Measurements from ENCODE around the gene HERPUD1.
"Not testable (repeated sequence)": the region's sequence is repeated elsewhere in the genome, so short reads cannot be mapped to it uniquely, and the experiment has no call there.

HERPUD1 gene

DNA sequence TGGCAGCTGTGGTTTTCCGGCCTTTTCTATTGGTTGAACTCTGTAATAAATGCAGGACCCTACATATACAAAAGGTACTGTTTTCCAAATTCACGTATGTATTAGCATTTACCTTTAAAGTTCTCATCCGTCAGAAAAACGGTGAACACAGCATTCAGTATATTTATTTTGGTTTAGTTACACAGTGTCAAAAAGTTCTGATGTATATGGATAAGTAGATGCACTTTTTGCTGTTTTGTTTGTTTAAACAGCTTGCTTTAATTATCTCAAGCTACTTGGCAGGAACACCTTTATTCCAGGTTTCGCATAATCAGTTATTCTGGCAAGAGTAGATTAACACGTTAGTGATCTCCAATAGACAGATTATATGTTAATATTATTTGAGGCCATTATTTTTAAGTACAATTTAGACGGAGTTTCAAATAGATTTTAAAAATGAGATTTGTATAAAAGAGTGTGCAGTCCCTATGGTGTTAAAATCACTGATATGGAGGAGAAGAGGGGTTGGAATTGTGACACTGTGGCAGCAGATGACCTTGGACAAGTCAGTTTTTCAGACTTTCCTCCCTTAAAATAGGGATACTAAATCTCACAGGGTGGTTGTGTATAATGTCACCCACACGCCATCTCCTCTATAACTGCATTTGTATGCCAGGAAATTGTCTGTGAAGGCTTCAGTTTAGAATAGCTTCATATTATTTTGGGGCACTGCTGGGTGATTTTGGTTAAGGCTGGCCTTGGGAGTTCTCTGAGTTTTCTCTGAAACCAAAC is 2.1 kb downstream of the HERPUD1 start:
- no peak for DNase-seq

DNA sequence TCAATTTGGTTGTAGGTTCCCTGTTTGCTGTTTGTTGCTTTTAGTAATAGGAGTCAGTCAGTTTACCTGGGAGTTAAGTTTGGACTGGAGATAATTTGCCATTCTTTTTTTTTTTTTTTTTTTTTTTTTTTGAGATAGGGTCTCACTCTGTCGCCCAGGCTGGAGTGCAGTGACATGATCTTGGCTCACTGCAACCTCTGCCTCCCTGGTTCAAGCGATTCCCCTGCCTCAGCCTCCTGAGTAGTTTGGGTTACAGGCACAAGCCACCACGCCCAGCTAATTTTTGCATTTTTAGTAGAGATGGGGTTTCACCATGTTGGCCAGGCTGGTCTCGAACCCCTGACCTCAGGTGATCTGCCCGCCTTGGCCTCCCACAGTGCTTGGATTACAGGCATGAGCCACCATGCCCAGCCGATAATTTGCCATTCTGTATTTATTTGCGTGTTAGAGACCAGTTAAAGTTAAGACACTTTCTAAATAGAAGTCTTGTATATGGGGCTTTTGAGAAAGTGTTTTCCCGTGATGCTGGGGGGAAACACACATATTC is 2.7 kb downstream of the HERPUD1 start:
- DNase-seq: not testable (repeated sequence)

DNA sequence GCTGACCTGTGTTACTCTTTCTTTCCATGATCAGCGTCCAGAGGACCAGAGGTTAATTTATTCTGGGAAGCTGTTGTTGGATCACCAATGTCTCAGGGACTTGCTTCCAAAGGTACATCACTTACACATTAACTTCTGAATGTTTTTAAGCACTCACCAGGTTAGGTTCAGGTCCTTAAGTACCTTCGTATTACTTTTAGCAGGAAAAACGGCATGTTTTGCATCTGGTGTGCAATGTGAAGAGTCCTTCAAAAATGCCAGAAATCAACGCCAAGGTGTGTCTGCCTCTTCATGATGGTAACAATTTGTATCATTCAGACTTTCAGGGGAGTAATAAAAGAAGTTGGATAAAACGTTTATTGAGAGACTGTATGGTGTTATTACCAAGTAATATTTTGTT is 3.3 kb downstream of the HERPUD1 start:
- DNase-seq: no peak

DNA sequence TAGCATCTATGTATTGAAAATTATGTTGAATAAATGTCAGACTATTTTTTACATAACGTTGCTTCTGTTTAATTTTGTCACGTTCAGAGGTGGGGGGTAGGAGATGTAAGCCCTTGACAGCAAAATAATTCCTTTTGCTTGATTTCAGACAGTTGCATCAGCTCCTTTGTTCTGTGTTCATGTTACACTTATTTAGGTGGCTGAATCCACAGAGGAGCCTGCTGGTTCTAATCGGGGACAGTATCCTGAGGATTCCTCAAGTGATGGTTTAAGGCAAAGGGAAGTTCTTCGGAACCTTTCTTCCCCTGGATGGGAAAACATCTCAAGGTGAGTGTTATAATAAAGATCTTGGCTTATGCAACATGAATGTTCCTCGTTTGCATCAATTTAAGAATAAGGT is 4.5 kb downstream of the HERPUD1 start:
- no peak for DNase-seq

DNA sequence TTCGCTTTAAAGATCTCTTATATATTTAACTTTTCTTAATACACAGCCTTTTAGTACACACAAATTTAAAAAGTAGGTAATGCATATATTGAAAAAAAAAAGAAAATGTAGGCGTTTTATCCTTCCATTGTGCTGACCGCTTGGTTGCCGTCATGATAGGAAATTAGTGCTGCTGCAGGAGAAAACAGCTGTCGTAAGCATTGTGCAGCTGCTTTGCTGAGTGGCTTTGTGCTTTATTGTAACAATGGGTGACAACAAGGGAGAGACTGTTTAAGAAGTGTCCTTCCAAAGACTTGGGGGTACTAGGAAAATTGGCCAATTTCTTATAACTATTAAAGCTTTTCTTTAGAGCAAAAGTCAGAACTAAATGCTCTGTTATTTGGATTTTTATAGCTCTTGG is 5.0 kb downstream of the HERPUD1 start:
- DNase-seq: no peak

DNA sequence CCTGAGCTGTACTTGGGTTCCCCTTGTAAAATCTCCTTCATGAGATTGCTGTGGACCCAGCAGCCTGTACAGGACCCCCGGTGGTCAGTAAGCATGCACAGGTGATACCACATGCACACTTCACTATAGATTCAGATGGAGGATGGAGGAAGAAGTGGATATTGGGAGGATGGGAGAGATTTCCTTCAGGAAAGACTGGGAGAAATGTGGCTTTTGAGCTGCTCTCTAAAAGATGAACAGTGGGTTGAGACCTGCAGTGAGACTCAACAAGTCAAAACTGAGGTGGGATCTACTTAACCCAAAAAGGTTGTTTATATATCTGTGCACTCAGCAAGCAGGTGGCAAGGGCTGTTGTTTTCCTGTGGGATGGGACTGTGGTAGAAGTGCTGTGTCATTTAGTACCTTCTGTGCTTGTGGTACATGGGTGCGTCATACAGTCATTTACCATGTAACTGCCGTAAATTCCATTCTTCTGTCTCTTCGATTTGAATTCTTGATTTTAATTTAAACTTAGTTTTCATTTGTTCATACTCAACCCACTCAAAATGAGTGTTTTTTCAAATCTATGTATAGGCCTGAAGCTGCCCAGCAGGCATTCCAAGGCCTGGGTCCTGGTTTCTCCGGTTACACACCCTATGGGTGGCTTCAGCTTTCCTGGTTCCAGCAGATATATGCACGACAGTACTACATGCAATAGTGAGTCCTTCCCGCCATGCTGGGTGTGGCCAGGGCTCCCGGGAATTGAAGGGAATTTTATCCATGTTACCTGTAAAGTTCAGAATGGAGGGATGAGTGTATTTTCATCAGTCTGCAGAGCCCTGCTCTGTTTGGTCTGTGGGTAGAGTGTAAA is 6.9 kb downstream of the HERPUD1 start:
- DNase-seq: no peak

DNA sequence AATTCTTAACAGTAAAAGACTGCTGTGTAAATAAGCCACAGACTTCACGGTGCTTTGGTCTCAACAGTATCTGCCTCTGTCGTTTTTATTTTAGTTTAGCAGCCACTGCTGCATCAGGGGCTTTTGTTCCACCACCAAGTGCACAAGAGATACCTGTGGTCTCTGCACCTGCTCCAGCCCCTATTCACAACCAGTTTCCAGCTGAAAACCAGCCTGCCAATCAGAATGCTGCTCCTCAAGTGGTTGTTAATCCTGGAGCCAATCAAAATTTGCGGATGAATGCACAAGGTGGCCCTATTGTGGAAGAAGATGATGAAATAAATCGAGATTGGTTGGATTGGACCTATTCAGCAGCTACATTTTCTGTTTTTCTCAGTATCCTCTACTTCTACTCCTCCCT is 7.9 kb downstream of the HERPUD1 start:
- DNase-seq: no peak

DNA sequence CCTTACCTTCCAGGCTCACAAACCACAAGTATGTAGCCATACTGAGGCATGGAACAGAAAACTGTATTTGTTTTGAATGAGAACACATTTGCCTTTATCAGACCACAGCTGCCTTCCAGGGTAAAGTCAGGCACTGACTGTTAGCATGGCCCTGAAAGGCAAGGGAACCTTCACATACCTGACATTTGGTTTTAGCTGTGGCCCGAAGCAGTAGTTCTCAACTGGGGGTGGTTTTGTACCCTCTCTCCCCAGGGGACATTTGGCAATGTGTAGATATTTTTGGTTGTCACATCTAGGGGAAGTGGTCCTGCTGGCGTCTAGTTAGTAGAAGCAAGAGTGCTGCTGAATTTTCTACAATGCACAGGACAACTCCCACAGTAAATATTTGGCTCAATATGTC is 9.2 kb downstream of the HERPUD1 start:
- no peak for DNase-seq

DNA sequence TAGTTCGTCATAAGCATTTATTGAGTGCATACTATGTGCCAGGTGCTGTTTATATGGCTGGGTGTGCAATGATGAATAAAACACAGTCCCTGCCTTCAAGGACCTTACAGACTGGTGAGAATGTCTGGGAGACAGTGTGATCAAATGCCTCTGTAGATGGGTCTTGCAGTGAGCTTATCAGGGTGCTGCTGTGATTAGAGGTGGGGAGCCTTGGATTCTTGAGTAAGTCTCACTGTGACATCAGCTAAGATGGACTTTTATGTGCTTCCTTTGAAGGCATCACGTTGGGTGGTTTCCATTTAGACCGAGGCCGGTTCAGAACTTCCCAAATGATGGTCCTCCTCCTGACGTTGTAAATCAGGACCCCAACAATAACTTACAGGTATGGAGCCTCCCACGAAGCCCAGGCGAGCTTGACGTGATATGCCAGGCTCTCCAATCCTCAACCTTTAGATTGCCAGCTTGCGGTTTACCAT is 10.0 kb downstream of the HERPUD1 start:
- no peak for DNase-seq

DNA sequence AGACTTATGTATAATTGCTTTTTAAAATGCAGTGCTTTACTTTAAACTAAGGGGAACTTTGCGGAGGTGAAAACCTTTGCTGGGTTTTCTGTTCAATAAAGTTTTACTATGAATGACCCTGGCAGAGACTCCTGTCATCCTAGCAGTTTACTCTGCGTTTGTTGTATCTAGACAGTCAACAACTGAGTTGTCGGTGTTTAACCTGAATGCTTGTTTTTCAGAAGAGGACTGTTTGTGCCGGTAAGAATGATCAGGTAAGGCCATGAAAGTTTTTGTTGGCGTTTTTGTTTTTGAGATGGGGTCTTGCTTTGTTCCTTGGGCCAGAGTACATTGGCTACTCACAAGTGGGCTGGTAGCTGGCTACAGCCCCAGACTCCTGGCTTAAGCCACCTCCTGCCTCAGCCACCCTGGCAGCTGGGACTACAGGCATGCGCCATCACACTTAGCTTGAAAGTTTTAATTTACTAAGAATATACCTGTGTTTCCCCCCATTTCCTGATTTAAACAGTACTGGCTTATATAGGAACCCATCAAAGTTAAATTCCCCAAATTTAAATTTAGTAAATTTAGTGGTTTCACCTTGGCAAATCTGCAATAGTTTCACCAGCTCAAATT is 11.9 kb downstream of the HERPUD1 start:
- DNase-seq: no peak

DNA sequence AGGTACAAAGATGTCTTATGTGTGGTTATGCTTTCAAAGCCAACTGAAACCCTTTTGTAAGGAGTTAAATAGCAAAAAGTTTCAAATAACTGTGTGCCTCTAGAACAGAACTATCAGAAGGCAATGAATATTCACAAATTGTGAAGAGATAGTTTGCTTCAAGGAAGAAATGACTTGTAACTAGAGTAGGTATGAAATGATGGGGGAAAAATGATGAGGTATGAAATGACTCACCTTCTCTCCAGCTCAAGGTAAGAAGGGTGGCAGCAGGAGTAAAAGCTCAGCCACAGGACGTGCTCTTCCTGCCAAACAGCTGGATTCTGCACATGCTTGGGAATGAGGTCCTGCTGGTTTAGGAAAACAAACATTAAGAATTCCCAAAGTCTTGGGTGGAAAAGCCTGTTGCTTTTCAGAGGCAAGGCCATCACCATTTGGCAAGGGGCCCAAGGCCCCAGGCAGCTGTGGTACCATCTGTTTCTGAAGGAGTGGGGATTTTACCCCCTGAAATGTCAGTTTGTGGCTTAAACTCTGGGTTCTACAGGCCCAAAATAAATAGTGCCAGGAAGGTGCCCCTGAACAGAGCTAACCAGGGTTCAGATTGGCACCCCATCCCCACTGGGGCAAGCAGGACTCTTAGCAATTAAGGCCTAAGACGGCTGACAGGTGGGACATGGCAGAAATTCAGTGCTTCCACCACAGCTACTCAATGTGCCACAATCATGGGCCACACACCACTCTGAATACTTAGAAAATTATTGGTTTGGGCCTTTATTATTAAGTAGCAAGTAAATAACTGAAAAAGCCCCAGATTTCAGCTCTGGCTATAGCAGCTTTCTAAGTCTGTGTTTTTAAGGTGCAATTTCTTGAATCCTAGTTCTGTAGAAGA is 13.3 kb downstream of the HERPUD1 start:
- DNase-seq: no peak

DNA sequence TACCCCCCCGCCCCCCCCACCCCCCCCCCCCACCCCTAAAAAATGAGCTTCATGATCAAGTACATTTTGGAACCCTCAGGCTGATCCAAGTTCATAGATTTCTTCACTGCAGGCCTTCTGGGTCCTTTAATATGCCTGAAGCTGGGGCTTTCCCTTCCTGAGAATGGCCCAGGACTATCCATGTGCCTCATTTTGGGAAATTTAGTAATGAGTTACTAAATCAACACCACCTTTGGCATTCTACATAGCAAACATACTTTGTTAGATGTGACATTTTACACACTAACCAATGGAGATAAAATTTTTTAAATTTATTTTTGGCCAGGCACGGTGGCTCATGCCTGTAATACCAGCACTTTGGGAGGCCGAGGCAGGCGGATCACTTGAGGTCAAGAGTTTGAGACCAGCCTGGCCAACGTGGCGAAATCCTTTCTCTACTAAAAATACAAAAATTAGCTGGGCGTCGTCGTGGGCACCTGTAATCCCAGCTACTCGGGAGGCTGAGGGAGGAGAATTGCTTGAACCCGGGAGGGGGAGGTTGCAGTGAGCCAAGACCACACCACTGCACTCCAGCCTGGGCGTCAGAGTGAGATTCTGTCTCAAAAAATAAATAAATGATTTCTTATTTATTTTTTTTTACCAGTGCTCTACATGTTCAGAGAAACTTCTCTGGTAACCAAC is 14.0 kb downstream of the HERPUD1 start:
- DNase-seq: no peak

DNA sequence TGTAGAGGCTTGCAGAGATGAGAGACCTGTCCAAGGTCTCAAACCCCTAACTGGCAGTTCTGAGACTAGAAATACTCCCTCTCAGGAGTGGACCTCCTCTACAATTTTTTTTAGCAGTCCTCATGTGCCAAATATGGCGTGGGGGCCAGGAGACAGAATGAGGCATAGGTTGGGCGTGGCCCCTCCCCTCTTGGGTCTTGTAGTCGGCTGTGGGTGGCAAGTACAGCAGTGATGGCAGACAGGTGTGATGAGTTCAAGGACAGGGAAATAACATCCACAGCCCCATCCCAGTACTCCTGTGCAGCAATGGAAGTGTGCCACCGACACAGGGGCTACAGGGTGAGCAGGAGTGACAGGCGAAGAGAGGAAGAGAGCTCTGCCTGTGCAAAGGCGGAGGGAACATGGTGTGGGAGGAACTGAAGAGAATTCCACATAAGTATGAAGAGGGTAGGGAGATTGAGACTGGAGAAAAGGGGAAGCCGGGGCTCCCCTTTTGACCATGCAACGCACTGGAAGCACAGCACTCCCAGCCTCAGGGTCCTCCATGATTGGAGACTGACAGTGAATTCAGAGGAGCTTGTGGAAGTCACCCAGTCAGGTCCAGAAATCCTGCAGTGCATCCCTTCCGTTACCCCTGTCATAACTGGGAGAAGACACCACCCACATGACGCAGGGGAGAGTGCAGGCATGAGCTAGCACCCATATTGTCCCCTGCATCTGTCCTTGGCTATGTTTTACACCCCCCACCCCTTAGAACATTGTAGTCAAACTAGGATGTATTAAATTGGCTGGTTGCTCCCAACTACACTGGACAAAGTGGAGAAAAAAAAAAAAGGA is 15.0 kb downstream of the HERPUD1 start:
- no peak for DNase-seq

DNA sequence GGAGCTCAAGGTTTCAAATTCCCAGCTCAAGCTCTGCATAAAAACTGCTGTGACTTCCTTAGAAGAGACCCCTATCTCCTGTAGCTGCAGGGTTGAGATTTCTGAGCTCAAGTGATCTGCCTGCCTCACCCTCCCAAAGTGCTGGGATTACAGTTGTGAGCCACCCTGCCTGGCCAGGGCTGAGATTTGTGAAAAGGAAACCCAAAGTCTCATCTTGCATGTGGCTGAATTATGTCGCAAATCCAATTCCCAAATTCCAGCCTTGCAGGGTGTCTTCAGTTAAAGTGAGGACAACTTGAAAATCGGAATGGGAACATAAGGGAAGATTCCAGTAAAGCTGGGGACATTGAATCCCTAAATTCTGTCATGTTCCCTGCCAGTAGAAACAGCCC is 15.7 kb downstream of the HERPUD1 start:
- DNase-seq: no peak

DNA sequence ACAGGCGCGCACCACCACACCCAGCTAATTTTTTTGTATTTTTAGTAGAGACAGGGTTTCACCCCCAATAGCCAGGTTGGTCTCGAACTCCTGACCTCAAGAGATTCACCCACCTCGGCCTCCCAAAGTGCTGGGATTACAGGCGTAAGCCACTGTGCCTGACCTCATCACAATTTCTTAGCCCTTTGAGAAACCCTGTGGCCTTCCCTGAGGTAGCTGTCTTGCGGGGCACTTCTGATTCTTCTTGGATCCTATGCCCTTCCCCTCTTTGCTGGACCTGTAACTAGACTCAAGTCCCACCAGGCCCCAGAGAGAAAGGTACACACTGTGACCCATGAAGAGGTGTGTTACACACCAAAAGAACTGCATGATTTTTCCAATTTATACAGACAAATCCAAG is 16.3 kb downstream of the HERPUD1 start:
- no peak for DNase-seq

DNA sequence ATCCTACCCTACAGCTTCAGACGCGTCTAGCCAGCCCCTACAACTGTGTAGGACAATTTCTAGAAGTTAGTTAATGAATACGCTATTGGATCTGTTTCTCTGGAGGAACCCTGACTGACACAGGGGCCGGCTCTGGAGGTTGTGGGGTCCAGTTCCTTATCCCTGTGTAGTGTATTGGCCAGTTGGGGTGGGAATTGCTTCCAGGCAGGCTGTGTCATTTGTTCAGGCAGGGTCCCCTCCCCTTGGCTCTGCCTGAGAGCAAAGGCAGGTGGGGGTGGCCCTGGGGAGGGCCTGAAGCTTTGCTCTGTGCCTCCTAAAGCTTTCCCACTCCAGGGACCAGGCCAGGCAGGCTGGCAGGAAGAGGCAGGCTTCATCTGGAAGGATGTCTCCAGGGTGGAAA is 18.1 kb downstream of the HERPUD1 start:
- DNase-seq: no peak

DNA sequence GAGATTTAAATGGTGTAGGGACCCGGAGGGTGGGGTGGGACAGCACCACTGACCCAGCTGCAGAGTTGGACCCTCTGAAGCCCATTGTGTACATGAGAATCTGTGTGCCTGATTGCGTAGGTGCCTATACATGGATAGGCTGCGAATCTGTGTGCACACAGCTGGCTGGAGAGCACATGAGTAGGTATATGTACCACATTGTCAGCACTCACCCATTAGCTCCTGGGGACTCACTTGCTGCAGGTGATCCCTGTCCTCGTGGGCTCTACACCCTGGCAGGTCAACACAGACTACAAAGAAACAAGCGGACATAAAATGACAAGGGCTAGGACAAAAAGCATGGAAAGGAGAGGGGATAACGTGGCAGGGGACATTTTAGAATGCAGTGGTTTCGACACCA is 18.5 kb downstream of the HERPUD1 start:
- DNase-seq: no peak

DNA sequence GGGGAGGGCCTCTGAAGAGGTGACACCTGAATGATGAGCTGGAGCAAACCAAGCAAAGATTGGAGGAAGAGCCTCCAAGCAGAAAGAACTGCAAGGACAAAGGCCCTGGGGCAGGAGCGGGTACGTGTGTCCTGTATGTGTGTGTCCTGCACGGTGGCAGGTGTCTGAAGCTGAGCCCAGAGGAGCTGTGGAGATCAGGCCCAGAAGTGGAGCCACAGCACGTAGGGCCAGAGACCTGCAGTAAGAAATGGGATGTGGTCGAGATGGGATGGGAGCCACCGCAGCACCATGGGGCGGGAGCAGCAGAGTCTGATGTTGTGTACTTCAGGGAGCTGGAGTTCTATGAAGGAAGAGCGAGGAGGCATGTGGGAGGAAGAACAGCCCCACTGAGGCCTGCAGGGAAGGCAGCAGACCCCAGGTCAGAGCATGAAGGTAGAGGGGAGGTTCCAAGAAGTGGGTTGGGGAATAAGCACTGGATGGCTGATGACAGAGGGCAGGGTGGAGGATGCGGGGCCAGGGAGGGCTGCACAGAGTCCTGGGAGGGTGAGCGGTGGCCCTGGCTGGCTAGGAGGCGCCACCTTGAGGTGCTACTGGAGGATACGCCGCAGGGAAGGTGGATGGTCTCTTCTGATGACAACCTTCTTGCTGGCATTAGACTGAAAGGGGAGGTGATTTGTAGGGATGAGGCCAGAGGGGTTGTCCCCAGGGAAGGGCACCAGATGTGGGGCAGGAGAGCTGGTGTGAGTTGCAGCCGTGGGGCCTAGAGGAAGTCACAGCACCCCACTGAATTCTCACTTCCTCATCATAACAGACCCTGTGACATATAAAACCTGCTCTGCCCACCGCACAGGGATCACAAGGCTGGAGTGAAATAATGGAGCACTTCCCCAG is 19.2 kb downstream of the HERPUD1 start:
- no peak for DNase-seq

DNA sequence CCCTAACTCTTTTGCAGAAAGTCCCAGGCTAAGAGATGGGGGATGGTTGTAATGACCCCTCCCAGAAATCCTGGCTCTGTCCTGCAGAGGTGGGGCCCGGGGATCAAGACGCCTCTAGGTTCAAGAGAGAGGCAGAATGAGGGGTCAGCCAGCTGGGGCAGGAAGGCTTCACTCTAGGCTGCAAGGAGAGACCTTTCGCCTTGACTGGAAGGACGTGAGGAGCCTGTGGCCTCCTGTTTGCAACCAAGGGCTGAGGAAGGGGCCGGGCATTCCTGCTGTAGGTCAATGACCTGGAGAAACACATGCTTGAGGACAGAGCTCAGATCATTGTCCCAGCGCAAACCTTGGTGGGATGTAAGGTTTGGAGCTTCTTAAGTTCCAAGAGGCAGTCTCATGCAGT is 21.1 kb downstream of the HERPUD1 start:
- no peak for DNase-seq

Measured in right kidney (tissue), 1 donor.